Measurements from ENCODE around the gene AP1G1.

The AP1G1 gene

DNA sequence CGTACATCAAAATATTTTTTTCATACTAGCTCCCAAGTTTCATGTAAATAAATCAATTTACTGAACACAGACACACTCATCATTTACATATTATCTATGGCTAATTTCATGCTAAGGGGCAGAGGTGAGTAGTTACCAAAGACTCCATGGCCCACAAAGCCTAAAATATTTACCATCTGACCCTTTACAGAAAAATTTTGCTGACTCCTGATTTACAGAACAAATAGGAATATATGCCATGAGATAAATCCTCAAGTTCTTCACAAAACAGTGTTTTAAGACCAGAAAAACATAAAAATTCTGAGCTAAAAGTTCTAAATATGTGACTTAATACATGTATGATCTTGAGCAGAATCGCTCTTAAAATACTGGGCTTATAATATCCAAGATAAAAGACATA lies 47.5 kb downstream of the AP1G1 start:
- H3F3A ChIP-seq (ENCODE audit: control insufficient read depth, insufficient read depth) = no peaks in the 10 kb centered on the region
- no peak overlapping the region for H3K4me2 ChIP-seq (ENCODE audit: low read length)
- H3K79me2 ChIP-seq (ENCODE audit: control insufficient read depth, low read length) = no peaks in the 10 kb centered on the region
- no peaks in the 10 kb centered on the region for H3K4me1 ChIP-seq (ENCODE audit: control insufficient read depth, low read length)
- no peaks in the 10 kb centered on the region for H3K9me3 ChIP-seq (ENCODE audit: control insufficient read depth, insufficient read depth, low read length)
- no peaks in the 10 kb centered on the region for H3K27me3 ChIP-seq (ENCODE audit: control insufficient read depth, low read length)
- H3K4me3 ChIP-seq (ENCODE audit: low read length) = no peak overlapping the region
- no peaks in the 10 kb centered on the region for H3K9me2 ChIP-seq (replicated peaks; ENCODE audit: control insufficient read depth, low read length)
- no peak overlapping the region for H3K27ac ChIP-seq (ENCODE audit: low read depth, low read length)
- no peak for TF ChIP-seq EZH2phosphoT487 (IDR thresholded peaks at IDR 0.05; ENCODE audit: borderline replicate concordance, low read length)
- TF ChIP-seq, protein P1, sequence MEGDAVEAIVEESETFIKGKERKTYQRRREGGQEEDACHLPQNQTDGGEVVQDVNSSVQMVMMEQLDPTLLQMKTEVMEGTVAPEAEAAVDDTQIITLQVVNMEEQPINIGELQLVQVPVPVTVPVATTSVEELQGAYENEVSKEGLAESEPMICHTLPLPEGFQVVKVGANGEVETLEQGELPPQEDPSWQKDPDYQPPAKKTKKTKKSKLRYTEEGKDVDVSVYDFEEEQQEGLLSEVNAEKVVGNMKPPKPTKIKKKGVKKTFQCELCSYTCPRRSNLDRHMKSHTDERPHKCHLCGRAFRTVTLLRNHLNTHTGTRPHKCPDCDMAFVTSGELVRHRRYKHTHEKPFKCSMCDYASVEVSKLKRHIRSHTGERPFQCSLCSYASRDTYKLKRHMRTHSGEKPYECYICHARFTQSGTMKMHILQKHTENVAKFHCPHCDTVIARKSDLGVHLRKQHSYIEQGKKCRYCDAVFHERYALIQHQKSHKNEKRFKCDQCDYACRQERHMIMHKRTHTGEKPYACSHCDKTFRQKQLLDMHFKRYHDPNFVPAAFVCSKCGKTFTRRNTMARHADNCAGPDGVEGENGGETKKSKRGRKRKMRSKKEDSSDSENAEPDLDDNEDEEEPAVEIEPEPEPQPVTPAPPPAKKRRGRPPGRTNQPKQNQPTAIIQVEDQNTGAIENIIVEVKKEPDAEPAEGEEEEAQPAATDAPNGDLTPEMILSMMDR (IDR thresholded peaks at IDR 0.05; ENCODE audit: low read depth, low read length, poor library complexity, severe bottlenecking) = no peak
- H4K20me1 ChIP-seq (ENCODE audit: control insufficient read depth, insufficient read depth, low read depth, low read length) = no peaks in the 10 kb centered on the region
- H3K36me3 ChIP-seq (ENCODE audit: control insufficient read depth, low read length) = peaks cover 55% of the 10 kb centered on the region

DNA sequence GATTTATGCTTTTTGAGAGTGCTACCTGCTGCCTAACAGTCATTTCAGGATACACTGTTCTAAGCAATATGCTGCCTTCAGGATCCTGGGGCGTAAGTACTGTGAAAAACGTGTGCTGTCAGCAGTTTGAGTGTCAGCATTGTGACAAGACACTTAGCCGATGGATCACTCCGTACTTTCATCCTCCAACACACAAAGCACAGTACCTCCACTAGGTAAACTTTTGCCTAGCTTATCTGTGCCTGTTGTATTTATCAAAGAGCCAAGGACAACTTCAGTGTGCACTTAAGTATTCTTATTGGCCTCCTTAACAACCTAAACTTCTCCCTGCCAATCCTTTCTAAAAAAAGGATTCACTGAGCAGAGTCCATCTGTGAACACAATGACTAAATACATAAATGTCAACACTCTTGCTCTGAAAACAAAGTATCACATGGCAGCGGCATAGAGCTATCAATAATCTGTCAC lies 50.3 kb downstream of the AP1G1 start:
- TF ChIP-seq, protein P1 (IDR thresholded peaks at IDR 0.05; ENCODE audit: low read depth, low read length, poor library complexity, severe bottlenecking) = no peak
- TF ChIP-seq EZH2phosphoT487 (IDR thresholded peaks at IDR 0.05; ENCODE audit: borderline replicate concordance, low read length) = no peak
- Histone ChIP-seq H3K9me3 (ENCODE audit: control insufficient read depth, insufficient read depth, low read length) (no peaks in the 10 kb centered on the region), H3K27me3 (ENCODE audit: control insufficient read depth, low read length) (no peaks in the 10 kb centered on the region), H3K4me3 (ENCODE audit: low read length) (no peak overlapping the region), H3F3A (ENCODE audit: control insufficient read depth, insufficient read depth) (no peaks in the 10 kb centered on the region), H3K79me2 (ENCODE audit: control insufficient read depth, low read length) (no peaks in the 10 kb centered on the region), H3K36me3 (ENCODE audit: control insufficient read depth, low read length) (peaks cover 64% of the 10 kb centered on the region), H3K27ac (ENCODE audit: low read depth, low read length) (no peak overlapping the region), H3K9me2 (replicated peaks; ENCODE audit: control insufficient read depth, low read length) (no peaks in the 10 kb centered on the region), H3K4me1 (ENCODE audit: control insufficient read depth, low read length) (no peaks in the 10 kb centered on the region), H3K4me2 (ENCODE audit: low read length) (no peak overlapping the region), H4K20me1 (ENCODE audit: control insufficient read depth, insufficient read depth, low read depth, low read length) (no peaks in the 10 kb centered on the region)

DNA sequence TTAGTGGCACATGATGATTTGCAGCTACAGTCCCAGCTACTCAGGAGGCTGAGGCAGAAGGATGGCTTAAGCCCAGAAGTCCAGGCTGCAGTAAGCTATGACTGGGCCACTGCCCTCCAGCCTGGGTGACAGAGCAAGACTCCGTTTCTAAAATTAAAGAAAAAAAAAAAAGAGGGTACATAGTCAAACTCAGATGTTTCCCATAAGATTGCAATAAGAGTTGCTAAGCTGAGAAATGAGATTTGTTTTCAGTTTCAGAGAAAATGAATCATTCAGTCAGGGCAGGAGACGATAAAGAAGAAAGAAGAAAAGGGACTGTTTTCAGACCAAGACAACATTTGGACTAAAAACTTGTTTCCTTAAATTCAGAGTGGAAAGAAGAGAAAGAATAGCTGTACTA lies 54.0 kb downstream of the AP1G1 start:
- Histone ChIP-seq H3K79me2 (ENCODE audit: control insufficient read depth, low read length) (no peaks in the 10 kb centered on the region), H3K4me1 (ENCODE audit: control insufficient read depth, low read length) (no peaks in the 10 kb centered on the region), H4K20me1 (ENCODE audit: control insufficient read depth, insufficient read depth, low read depth, low read length) (no peaks in the 10 kb centered on the region), H3K36me3 (ENCODE audit: control insufficient read depth, low read length) (peaks cover 70% of the 10 kb centered on the region), H3K9me2 (replicated peaks; ENCODE audit: control insufficient read depth, low read length) (no peaks in the 10 kb centered on the region), H3K4me2 (ENCODE audit: low read length) (no peak overlapping the region), H3K27ac (ENCODE audit: low read depth, low read length) (no peak overlapping the region), H3F3A (ENCODE audit: control insufficient read depth, insufficient read depth) (peaks cover 4% of the 10 kb centered on the region; the same call in 1 of the 2 replicates), H3K4me3 (ENCODE audit: low read length) (no peak overlapping the region), H3K9me3 (ENCODE audit: control insufficient read depth, insufficient read depth, low read length) (no peaks in the 10 kb centered on the region), H3K27me3 (ENCODE audit: control insufficient read depth, low read length) (no peaks in the 10 kb centered on the region)
- TF ChIP-seq, protein P1 (IDR thresholded peaks at IDR 0.05; ENCODE audit: low read depth, low read length, poor library complexity, severe bottlenecking) = no peak
- no peak for TF ChIP-seq EZH2phosphoT487 (IDR thresholded peaks at IDR 0.05; ENCODE audit: borderline replicate concordance, low read length)
